ENCODE data around the gene CPT1A.

CPT1A gene

DNA sequence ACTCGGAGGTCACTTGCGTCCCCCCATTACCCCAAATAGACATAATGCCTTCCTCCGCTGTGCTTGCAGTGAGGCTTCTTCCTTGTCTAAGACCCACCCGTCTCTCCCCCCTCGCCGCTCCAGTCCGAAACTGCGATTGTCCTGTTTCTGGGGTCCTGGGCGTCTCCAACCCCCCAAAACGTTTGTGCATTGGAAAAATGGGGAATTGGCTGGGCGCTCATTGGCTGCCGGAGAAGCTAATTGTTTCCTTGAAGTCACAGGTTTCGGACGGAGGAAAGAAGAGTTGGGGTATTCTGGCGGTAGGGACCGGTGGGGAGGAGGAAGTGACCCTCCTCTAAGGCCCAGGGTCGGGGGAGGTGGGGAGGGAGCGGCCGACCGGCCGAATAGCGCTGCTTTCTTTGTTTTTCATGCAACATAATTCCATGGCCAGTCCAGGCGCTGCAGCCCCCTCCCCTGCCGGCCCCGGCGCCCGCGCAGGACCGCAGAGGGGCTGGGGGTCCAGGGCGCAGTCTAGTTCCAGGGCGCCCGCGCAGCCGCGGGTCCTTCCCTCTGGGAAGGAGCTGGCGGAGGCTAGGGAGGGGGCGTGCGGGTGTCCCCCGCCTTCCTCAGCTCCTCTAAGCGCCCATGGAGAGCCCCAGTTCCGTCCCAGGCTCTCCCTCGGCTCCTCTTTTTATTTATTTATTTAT is 12.7 kb upstream of the CPT1A start:
- no peak for DNase-seq (ENCODE audit: low read depth in 2 of 3, low spot score in 2 of 3)

- DNase-seq (ENCODE audit: low read depth in 2 of 3, low spot score in 2 of 3) = no peak
Observed at GRCh38 chr11:68852628-68853027, 10.9 kb upstream of the CPT1A start.

DNA sequence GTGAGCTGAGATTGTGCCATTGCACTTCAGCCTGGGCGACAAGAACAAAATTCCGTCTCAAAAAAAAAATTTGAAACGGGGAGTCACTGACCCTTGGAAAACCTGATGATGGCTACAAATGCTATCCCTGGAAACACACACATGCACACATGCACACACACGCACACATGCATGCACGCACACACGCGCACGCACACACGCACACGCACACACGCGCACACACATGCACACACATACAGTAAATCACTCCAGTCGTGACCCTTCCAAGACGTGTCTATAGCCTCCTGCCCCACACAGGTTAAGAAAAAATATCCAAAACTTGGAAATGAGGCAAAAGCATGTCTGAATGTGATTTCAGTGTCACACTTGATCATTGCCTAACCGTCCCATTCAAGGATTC is 6.7 kb upstream of the CPT1A start:
- DNase-seq (ENCODE audit: low read depth in 2 of 3, low spot score in 2 of 3) = no peak

DNA sequence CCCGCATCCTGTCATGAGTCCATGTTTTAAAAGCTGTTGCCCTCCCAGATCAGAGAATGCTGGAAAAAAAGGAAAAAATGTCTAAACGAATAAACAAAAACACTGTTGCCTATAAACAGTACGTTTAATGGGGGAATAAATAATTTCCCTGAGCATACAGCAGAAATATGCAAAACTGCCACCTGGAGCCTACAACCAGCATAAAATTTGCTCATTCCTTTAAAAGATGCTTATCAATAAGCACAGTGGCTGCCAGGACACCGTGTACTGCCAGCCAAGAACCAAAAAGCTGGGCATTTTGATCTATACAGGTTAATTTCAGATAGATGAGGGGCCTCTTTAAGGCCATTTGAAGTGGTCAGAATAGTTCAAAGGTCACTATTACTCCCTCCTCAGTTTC is 5.7 kb upstream of the CPT1A start:
- DNase-seq (ENCODE audit: low read depth in 2 of 3, low spot score in 2 of 3) = no peak

DNA sequence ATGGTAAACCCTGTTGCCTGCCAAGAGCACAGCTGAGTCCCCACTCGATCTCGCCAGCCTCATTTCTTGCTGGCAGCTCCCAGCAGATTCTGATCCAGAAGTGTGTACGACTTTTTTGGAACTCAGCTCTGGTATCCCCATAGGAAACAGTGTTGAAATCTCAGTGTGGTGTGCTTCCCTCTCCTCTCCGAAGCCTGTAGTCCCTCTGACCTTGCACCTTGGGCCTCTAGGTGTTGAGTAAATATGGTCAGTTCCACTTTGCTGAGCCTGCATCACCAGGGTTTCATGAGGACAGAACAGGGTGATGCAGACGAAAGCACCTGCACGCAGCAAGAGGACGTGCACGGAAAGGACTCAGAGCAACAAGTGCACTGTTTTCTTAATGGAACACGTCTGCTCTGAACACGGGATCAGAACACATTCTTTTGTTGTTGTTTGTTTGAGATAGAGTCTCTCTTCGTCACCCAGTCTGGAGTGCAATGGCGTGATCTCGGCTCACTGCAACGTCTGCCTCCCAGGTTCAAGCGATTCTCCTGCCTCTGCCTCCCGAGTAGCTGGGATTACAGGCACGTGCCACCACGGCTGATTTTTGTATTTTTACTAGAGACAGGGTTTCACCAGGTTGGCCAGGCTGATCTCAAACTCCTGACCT is 3.8 kb upstream of the CPT1A start:
- DNase-seq (ENCODE audit: low read depth in 2 of 3, low spot score in 2 of 3) = no peak

DNA sequence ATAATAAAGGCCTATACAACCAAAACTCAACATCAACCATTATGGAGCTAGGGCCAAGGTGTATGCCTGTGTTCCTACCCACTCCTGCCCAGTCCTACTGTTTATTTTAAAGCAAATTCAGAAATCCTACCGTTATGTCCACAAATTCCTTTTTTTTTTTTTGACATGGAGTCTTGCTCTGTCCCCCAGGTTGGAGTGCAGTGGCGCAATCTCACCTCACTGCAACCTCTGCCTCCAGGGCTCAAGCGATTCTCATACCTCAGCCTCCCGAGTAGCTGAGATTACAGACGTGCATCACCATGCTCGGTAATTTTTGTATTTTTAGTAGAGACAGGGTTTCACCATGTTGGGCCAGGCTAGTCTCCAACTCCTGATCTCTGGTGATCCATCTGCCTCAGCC is 3.1 kb upstream of the CPT1A start:
- DNase-seq (ENCODE audit: low read depth in 2 of 3, low spot score in 2 of 3) = no peak

DNA sequence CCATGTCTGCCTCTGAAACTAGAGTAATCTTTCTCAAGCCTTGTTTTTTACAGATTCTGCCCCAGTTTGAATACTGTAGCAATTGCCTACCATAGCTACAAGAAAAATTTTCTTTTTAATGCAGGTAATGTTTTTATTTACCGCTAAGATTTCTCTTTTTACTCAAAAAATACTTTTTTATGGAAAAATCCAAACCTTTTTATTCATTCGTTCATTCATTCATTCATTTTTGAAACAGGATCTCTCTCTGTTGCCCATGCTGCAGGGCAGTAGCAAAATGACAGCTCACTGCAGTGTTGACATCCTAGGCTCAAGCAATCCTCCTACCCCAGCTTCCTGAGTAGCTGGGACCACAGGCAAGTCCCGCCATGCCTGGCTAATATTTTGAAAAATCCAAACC is 2.7 kb upstream of the CPT1A start:
- DNase-seq (ENCODE audit: low read depth in 2 of 3, low spot score in 2 of 3) = no peak

- peak in 2 of 3 experiments; percentile 49 for DNase-seq (ENCODE audit: low read depth in 2 of 3, low spot score in 2 of 3)
Observed at GRCh38 chr11:68843703-68844312, 2.1 kb upstream of the CPT1A start.

- peak in 1 of 3 experiments; percentile 16 for DNase-seq (ENCODE audit: low read depth in 2 of 3, low spot score in 2 of 3)
Observed at GRCh38 chr11:68843052-68843561, 1.4 kb upstream of the CPT1A start.

GRCh38 chr11:68842427-68843051 is 823 bp upstream of the CPT1A start:
- DNase-seq (ENCODE audit: low read depth in 2 of 3, low spot score in 2 of 3) = no peak

DNA sequence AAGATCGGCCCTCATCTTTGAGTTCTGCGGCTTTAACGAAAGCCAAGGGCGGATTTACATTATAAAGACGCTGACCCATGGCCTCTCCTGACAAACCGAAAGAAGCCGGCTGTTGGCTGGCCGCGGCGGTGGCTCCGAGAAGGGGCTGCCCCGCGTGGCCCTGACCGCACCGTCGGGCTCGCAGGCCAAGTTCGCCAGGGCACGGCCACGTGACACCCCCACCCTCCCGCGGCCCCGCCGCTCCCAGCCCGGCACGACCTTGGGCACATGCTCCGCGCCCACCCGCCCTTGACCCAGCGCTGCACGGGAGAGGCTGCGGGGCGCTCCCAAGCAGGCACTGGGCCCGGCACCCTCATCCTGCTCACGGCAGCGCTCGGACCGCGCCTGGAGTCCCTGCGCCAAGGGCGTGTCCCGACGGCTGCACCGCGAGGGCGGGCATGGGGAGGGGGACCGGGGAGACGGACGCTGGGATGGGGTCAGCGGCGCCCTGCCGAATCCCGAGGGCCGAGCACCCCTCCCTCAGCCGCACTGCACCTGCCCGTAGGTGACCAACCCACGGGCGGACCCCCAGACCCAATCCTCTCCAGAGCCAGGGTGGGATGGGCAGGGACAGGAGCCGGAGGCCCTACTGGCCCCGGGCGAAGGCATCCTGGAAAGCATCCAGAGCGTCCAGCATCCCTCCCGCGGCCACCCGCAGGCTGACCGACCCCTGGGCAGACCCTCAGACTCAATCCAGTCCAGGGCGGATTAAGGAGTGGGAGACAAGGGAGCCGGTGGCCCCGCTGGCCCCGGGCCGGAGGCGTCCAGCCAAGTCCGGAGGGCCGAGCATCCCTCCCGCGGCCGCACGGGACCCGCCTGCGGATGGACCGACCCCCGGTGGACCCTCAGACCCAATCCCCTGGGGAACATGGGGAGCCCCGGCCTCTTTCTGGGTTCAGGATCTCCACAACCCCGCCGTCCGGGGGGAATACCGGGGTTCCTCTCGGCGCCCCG is 759 bp downstream of the CPT1A start:
- DNase-seq (ENCODE audit: low read depth in 2 of 3, low spot score in 2 of 3) = no peak

DNA sequence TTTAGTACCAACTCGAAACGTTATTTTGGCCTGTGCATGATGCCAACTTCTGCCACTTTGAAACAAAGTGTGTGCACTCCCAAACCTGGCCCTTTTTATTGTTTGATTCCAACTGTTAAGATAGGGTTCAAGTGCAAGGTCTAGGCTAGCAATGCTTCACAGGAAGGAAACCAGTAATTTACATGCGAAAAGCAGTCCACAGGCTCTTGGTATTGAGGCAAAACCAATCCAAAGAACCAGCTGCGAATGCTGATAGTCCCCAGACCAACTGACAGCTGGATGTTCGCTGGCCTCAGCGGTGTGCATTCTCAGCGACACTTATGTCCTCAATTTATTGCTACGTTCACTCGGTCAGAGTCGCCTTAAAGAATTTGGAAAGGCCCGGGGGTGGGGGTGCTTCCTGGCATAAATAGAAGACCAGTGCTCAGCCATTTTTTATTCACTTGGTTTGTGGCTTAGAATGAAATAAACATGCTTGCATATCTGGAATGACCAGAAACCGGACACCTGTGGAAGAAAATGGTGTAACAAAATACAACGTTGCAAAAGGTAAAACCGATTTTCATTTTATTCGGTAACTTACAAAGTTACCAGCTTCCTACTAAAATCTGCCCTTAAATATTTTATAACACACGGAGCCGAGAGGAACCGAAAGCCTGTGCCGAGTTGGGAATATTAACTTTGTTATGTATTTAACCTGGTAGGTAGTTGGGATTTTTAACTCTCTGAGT is 1.6 kb downstream of the CPT1A start:
- no peak for DNase-seq (ENCODE audit: low read depth in 2 of 3, low spot score in 2 of 3)

DNA sequence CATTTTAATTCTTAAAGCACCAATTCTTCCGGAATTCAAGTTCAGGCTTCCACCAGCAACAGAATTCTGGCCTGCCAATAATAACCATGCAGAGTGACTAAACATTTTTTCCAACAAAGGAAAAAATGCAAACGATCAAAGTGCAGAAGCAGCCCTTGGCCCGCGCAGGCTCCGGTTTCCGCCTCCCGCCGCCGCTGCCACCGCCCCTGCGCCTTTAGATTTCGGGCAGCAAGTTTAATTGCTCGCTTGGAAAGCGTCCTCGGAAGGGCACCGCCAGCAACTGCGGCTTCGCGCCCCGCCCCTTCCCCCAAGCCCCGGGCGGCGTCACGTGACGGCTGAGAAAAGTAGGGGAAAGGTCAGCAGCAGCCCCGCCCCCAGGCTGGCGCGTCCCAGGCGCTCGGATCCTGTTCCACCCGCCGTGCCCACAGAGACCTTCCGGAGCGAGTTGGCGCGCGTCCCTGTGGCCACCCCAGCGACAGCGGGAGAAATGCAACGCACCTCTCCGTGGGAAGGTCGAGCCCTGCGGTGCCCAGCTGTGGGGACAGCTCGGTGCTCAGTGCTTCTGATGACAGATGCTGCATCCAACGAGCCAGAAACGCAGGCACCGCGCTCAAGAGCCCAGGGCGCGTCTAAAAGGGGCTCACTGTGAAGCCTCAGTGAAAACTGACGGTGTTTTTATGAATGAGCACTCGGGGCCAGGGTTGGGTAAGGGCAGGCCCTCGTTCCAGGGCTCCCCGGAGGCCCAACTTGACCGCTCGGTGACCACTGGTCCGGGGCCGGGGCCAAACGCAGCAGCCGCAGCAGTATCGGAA is 2.5 kb downstream of the CPT1A start:
- peak; percentile 83 to 90 (median 86) for DNase-seq (ENCODE audit: low read depth in 2 of 3, low spot score in 2 of 3)

- no peak for DNase-seq (ENCODE audit: low read depth in 2 of 3, low spot score in 2 of 3)
Observed at GRCh38 chr11:68838572-68838964, 3.1 kb downstream of the CPT1A start.

DNA sequence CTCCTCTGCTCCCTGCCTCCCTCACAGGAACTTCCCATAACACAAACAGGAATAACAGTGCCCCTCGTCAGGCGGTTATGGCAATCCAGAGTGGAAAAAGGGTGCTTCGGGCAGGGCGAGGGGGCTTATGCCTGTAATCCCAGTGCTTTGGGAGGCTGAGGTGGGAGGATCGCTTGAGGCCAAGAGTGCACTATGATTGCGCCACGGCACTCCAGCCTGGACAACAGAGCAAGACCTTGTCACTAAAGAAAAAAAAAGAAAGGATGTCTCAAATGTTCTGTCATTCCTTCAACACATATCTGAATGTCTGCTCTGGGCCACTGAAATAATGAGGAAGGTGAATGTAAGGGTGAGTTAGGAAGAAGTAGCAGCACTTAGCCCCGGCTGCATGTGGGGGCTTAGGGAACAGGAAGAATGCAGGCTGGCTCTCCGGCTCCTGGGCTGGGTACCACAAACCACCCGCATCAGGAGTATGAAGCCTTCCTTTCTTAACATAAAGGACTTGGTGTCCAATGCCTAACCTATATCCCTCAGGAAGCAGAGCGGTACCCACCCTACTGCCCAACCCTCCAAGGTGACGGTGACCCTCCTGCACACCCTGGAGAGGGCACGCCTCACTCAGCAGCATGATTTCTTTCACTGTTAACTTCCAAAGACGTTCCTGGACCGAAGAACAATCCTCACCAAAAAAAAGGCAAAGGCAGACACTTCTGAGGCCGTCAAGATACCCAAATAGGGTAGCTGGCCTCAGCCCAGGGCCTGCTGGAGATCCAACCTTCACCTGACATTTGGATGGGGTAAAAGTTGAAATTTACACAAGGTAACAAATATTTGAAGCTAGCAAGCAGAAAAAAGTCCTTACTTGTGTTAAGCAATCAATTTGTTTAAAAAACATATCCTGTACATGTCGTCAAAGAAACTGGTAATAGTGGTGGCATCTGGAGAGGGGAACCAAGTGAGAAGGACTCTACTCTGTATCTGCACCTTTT is 3.8 kb downstream of the CPT1A start:
- no peak for DNase-seq (ENCODE audit: low read depth in 2 of 3, low spot score in 2 of 3)

GRCh38 chr11:68835749-68836148 is 6.0 kb downstream of the CPT1A start:
- no peak for DNase-seq (ENCODE audit: low read depth in 2 of 3, low spot score in 2 of 3)

DNA sequence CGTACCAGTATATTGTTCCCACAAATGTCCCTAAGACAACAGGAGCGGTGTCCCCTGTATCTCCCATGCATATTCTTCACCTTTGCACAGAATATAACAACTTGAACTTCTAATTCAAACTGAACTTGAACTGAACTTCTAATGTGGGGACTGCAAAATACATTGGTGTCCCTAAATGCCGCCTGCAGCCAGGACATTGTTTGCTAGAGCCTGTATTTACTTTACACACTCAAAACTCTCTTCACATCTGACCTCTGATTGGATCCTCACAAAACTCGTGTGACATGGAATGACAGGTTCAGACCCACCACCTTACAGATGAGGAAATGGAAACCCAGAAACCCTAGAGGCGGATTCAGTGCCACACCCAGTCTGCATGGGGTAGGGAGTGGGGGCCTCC is 6.4 kb downstream of the CPT1A start:
- no peak for DNase-seq (ENCODE audit: low read depth in 2 of 3, low spot score in 2 of 3)
